Colon (tissue), 2 donors: ENCODE data around the gene IGF1R.

ENCODE experiments used
- FAIRE-seq: peaks from 2 replicates; lab custom pipeline; 2012; peaks lifted over from hg19 to GRCh38; lab: Jason Lieb, UNC
- donor health status: control.
- donor health status: control.

The IGF1R gene

GRCh38 chr15:98858610-98859023 is 210.3 kb downstream of the IGF1R start:
- FAIRE-seq, result no peak

- FAIRE-seq, result no peak
These were observed 210.8 kb downstream of the IGF1R start for GRCh38 chr15:98859149-98859548.

GRCh38 chr15:98860281-98861041 is 212.1 kb downstream of the IGF1R start:
- FAIRE-seq, result no peak

GRCh38 chr15:98861188-98861587 is 212.8 kb downstream of the IGF1R start:
- FAIRE-seq, result no peak

GRCh38 chr15:98863983-98864382 is 215.6 kb downstream of the IGF1R start:
- no peak for FAIRE-seq

- FAIRE-seq, result no peak
These were observed 217.3 kb downstream of the IGF1R start for GRCh38 chr15:98865397-98866339.

GRCh38 chr15:98866511-98866910 is 218.2 kb downstream of the IGF1R start:
- no peak for FAIRE-seq

- no peak for FAIRE-seq
These were observed 220.2 kb downstream of the IGF1R start for GRCh38 chr15:98868564-98868963.

GRCh38 chr15:98870788-98871187 is 222.4 kb downstream of the IGF1R start:
- FAIRE-seq, result no peak

GRCh38 chr15:98872774-98873173 is 224.4 kb downstream of the IGF1R start:
- no peak for FAIRE-seq

- FAIRE-seq, result no peak
These were observed 225.3 kb downstream of the IGF1R start for GRCh38 chr15:98873441-98874218.

- no peak for FAIRE-seq
These were observed 226.0 kb downstream of the IGF1R start for GRCh38 chr15:98874370-98874769.

- FAIRE-seq, result no peak
These were observed 226.4 kb downstream of the IGF1R start for GRCh38 chr15:98874773-98875172.

GRCh38 chr15:98875309-98875708 is 227.0 kb downstream of the IGF1R start:
- FAIRE-seq, result no peak

GRCh38 chr15:98876451-98877369 is 228.4 kb downstream of the IGF1R start:
- no peak for FAIRE-seq

- FAIRE-seq, result no peak
These were observed 229.8 kb downstream of the IGF1R start for GRCh38 chr15:98878172-98878571.

GRCh38 chr15:98878862-98879261 is 230.5 kb downstream of the IGF1R start:
- no peak for FAIRE-seq

- no peak for FAIRE-seq
These were observed 233.5 kb downstream of the IGF1R start for GRCh38 chr15:98881526-98882520.

- no peak for FAIRE-seq
These were observed 235.1 kb downstream of the IGF1R start for GRCh38 chr15:98883478-98883877.

- no peak for FAIRE-seq
These were observed 236.6 kb downstream of the IGF1R start for GRCh38 chr15:98884894-98885293.
